HG03460 (cell line): ENCODE results near the gene APOO.

Experiments
- ATAC-seq: cut with Tn5 transposase; IDR thresholded peaks from one replicate; pipeline ENCODE4 v1.9.1; 2021; ENCODE audit not compliant: unreplicated experiment

Gene APOO

DNA sequence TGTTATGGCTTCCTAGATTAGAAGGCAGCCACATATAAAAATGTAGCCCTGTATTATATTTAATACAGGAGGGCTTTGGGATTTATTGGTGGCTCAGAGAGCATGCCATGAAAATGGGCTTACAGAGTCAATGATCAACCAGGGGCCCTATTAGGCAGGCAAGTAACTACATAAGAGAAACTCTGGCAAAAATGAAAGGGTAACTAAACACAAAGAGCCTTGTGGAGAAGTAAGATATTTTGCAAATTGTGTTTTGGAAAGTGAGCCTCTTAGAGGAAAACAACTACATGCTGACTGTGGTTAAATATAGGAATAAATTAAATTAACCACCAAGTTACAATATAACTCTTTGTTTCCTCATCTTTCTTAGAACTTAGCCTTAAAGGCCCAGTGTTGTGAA lies 119.2 kb downstream of the APOO start:
- ATAC-seq: peak; percentile 53

DNA sequence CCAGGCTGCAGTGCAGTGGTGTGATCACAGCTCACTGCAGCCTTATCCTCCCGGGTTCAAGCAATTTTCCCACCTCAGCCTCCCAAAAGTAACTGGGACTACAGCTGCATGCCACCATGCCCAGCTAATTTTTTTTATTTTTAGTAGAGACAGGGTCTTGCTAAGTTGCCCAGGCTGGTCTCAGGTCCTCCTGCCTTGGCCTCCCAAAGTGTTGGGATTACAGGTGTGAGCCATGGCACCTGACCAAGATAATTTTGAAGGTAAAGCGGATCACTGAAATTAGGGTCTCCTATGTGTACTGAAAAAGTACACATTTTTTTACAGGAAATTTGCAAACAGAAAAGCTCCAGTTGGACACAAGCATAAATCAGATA lies 120.0 kb downstream of the APOO start:
- no peak for ATAC-seq

DNA sequence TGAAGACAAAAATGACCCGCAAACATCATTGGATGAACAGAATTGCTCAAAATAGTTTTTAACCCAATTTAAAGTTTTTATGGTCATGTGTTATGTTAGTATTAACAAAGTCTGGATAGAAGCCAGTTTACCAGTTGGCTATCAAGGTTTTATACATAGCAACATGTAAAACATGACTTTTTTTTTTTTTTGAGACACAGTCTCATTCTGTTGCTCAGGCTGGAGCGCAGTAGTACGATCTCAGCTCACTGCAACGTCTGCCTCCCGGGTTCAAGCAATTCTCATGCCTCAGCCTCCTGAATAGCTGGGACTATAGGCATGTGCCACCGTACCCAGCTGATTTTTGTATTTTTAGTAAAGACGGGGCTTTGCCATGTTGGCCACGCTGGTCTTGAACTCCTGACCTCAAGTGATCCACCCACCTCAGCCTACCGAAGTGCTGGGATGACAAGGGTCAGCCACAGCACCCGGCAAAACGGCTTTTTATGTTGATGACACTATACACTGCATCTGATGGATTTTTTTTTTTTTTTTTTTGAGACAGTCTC lies 121.4 kb downstream of the APOO start:
- no peak for ATAC-seq

DNA sequence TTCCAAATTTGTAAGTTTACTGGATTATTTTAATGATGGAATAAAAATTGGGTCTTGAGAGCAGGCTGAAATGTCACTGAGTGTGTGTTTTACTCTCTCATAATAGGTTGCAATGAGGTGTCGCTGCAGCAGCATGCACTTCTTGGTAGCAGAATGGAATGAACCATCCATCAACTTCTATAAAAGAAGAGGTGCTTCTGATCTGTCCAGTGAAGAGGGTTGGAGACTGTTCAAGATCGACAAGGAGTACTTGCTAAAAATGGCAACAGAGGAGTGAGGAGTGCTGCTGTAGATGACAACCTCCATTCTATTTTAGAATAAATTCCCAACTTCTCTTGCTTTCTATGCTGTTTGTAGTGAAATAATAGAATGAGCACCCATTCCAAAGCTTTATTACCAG lies 122.2 kb downstream of the APOO start:
- no peak for ATAC-seq

DNA sequence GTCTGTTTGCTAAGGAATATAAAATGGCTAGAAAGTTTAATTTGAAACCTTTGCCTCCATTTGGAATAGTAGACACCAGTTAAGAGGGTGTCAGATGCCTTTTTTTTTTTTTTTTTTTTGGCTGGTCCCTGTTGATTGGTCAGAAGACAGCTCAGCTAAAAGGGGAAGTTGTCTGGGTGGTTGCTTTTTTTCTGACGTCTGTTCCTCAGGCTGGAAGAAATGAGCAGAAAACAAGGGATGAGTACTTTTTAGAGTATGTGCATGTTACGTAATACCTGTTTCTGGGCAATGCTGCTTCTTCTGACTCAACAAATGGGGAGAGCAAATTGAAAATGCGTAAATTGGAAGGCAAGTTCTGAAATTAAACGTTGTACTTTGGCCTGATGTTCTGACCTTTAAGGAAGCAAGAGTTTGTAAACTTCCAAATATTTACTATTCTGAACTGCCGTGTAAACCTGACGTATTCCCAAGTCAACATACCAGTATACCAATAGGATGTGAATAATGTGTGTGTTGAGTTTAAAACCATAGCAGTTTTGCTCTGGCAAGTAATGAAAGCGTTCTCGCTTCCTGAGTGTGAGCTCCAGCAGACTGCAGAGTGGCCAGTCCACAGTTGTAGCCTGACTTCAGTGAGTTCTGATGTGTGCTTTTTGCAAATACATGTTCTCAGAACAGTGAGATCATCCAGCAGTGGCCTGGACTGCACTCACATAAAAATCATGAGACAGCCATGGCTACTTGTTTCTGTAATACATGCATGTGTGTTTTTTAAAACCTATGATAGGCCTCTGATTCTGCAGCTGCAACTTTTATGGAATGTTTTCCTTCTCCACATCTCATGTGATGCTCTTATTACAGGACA lies 123.0 kb downstream of the APOO start:
- ATAC-seq: no peak

DNA sequence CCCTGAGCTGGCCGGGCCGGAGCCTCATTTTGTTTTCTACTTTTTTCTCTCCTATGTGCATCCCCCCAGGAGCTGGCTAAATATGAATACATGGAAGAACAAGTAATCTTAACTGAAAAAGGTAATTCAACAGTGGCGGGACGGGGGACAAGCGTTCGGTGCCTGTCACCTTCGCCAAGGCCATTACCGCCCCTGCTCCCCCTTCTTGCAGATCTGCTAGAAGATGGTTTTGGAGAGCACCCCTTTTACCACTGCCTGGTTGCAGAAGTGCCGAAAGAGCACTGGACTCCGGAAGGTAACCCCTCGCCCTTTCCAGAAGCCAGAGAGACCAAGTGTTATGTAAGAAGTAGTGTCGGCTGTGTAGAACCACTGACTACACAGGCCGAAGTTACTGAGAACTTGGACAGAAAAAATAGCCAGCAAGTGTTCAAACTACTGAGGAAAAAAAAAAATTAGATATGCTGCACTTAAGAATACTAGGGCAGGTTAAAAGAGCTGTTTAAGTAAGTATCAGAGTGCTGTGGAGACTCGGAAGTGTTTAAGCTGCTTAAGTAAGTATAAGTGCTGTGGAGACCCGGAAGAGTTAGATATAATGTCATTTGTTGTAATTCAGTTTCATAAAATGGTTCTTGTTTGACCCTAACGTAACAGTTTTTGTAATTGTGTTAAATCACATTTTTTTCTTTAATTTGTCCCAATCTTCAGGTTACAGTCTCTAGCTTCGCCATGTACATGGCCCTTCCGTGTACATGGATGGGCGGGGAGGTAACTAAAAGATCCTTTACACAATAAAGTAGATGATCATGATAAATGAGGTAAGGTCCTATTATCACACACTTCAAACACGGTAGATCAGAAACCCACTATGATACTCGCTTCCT lies 123.9 kb downstream of the APOO start:
- no peak for ATAC-seq
